ENCODE results near the gene TACC3. TPM values are rescaled to one million over a fixed set of nuclear protein-coding genes. Genes with fewer than 3 reads are reported as not detected.

The TACC3 gene
- total RNA-seq, 1 donor from 2014 or later: 3.7 TPM

DNA sequence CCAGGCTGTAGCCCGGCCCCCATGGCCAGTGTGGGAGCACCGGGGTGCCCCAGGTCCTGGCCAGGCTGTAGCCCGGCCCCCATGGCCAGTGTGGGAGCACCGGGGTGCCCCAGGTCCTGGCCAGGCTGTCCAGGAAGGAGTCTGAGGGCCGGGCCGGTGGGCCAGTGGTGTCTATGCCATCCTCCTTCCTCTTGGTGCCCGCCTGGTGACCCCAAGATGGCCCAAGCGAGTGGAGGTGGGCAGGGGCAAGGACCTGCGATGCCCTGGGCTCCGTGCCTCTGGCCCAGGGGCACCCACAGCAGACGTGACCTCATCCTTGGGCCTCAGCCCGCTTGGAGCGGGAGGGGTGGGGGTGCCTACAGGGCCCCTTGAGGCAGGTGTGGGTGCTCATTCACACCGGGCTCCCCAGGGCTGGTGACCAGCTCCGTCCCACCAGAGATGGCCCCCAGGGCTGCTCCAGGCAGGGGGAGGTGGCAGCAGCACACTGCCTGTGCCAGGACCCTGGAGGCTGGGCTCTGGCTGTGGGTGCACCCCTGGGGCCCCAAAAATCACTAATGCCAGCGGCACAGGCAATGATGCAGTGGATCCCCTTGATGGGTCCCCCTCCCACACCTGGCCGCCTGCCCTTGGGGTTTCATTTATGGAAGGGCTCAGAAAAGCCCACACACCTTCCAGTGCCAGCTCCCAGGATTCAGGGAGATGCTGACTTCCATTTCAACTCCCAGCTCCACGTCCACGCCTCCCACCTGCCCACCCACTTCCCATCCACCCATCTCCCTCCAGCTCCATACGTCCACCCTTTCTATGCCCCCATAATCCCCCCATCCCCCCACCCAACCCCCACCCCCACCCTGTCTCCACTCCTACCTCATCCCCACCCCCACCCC lies 35.8 kb downstream of the TACC3 start:
- Histone ChIP-seq H3K27ac (ENCODE audit: low read depth, low read length) (no peak overlapping the region), H3K27me3 (ENCODE audit: control insufficient read depth in 3 of 3, insufficient read depth in 3 of 3, low read length in 3 of 3) (peaks cover 0 to 7% (median 3%) of the 10 kb centered on the region in 3 donors), H3K4me3 (ENCODE audit: low read length in 3 of 3) (no peak overlapping the region), H3K36me3 (ENCODE audit: control insufficient read depth in 3 of 3, insufficient read depth in 3 of 3, low read length in 3 of 3) (no peaks in the 10 kb centered on the region), H3K9ac (ENCODE audit: low read depth in 1 of 3, low read length in 3 of 3) (no peak overlapping the region), H3K9me3 (ENCODE audit: control insufficient read depth in 3 of 3, low read length in 3 of 3) (no peaks in the 10 kb centered on the region), H3K4me1 (ENCODE audit: control insufficient read depth in 3 of 3, insufficient read depth in 3 of 3, low read length in 3 of 3) (no peaks in the 10 kb centered on the region)

DNA sequence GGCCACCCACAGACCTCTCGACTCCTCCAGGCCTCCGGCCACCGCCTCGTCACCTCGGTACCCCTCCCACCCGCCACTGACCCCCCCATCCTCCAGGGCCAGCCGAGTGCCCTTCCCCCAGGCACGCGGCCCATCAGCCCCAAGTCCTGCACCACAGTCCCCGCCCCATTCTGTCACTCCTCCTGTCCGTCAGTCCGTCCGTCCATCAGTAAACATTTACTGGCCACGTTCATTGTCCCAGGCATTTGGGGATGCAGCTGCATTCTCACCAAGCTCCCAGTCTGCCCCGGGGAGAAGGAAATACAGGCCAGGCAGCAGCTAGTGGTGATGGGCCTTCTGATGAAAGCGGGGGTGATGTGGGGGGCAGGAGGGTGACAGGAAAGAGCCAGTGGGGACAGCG lies 36.5 kb downstream of the TACC3 start:
- Histone ChIP-seq H3K4me3 (ENCODE audit: low read length in 3 of 3) (no peak overlapping the region), H3K36me3 (ENCODE audit: control insufficient read depth in 3 of 3, insufficient read depth in 3 of 3, low read length in 3 of 3) (no peaks in the 10 kb centered on the region), H3K9me3 (ENCODE audit: control insufficient read depth in 3 of 3, low read length in 3 of 3) (no peaks in the 10 kb centered on the region), H3K27ac (ENCODE audit: low read depth, low read length) (no peak overlapping the region), H3K9ac (ENCODE audit: low read depth in 1 of 3, low read length in 3 of 3) (no peak overlapping the region), H3K4me1 (ENCODE audit: control insufficient read depth in 3 of 3, insufficient read depth in 3 of 3, low read length in 3 of 3) (no peaks in the 10 kb centered on the region), H3K27me3 (ENCODE audit: control insufficient read depth in 3 of 3, insufficient read depth in 3 of 3, low read length in 3 of 3) (peaks cover 0 to 11% (median 7%) of the 10 kb centered on the region in 3 donors)

DNA sequence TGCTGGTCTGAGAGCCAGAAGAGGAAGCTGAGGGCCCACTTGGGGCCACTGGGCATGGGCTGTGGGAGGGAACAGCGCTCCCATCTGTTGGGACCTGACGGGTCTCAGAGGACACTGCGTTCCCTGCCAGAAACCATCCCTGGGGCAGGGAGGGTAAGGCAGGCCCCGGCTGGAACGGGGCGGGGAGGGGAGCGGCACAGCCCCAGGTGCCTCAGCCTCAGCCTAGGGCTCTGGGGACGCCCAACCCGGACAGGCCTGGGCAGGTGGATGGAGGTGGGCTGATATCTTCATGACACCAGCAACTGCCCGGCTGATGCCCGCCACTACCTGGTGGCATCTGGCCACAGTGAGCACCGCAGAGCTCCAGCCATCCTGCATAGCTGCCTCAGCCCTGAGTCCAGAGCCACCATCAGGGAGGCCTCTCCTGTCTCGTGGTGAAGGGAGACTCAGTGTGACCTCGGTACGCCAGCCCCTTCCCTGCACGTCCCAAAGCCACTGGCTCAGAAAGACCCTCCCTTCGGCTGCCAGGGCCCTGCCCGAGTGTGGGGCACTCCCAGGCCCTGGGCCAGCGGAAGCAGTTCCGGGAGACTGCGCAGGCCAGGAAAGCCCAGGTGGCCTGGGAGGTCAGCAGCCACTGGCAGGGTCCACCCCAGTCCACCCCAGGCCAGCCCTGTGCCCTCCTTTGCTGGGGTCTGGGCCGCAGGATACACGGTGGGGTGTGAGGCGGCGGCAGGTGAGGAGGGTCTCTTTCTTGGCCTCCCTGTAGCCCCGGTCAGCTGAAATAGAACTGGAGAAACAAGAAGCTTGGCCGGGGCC lies 37.2 kb downstream of the TACC3 start:
- no peaks in the 10 kb centered on the region for H3K36me3 ChIP-seq (ENCODE audit: control insufficient read depth in 3 of 3, insufficient read depth in 3 of 3, low read length in 3 of 3)
- H3K27ac ChIP-seq (ENCODE audit: low read depth, low read length): no peak overlapping the region
- no peak overlapping the region for H3K9ac ChIP-seq (ENCODE audit: low read depth in 1 of 3, low read length in 3 of 3)
- H3K9me3 ChIP-seq (ENCODE audit: control insufficient read depth in 3 of 3, low read length in 3 of 3): no peaks in the 10 kb centered on the region
- no peak overlapping the region for H3K4me3 ChIP-seq (ENCODE audit: low read length in 3 of 3)
- H3K4me1 ChIP-seq (ENCODE audit: control insufficient read depth in 3 of 3, insufficient read depth in 3 of 3, low read length in 3 of 3): no peaks in the 10 kb centered on the region
- H3K27me3 ChIP-seq (ENCODE audit: control insufficient read depth in 3 of 3, insufficient read depth in 3 of 3, low read length in 3 of 3): peaks cover 0 to 11% (median 10%) of the 10 kb centered on the region in 3 donors

DNA sequence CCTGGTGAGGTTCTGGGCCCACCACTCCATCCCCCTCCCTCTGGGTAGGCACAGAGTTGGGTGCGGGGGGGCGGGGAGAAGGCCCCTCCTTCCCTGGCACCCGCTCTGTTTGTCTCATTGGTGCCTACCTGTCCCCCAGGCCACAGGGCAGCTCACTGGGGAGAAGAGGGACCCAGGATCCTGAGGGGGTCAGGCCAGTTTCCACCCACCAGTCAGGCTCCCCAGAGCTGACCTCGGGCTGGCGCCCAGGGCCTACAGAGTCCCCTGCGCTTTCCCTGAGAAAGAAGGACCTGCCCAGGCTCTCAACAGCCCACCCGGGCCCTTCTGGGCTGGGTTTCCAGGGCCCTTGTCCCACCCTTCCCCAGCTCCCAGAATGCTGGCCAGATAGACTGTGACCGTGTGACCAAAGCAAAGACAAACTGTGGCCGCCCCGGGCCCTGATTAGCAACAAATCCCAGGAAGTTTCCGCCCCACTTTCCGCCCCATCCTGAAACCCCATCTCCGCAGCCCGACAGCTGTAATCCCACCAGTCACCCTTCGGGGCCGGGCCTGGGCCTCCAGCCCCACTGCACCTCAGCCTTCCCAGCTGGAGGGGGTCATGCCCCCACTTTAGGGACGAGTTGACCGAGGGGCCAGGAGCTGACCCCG lies 38.0 kb downstream of the TACC3 start:
- H3K36me3 ChIP-seq (ENCODE audit: control insufficient read depth in 3 of 3, insufficient read depth in 3 of 3, low read length in 3 of 3): no peaks in the 10 kb centered on the region
- peaks cover 0 to 10% (median 8%) of the 10 kb centered on the region in 3 donors for H3K27me3 ChIP-seq (ENCODE audit: control insufficient read depth in 3 of 3, insufficient read depth in 3 of 3, low read length in 3 of 3)
- H3K27ac ChIP-seq (ENCODE audit: low read depth, low read length): no peak overlapping the region
- no peak overlapping the region for H3K4me3 ChIP-seq (ENCODE audit: low read length in 3 of 3)
- peaks cover 0 to 4% (median 4%) of the 10 kb centered on the region in 3 donors for H3K4me1 ChIP-seq (ENCODE audit: control insufficient read depth in 3 of 3, insufficient read depth in 3 of 3, low read length in 3 of 3)
- no peaks in the 10 kb centered on the region for H3K9me3 ChIP-seq (ENCODE audit: control insufficient read depth in 3 of 3, low read length in 3 of 3)
- H3K9ac ChIP-seq (ENCODE audit: low read depth in 1 of 3, low read length in 3 of 3): no peak overlapping the region

DNA sequence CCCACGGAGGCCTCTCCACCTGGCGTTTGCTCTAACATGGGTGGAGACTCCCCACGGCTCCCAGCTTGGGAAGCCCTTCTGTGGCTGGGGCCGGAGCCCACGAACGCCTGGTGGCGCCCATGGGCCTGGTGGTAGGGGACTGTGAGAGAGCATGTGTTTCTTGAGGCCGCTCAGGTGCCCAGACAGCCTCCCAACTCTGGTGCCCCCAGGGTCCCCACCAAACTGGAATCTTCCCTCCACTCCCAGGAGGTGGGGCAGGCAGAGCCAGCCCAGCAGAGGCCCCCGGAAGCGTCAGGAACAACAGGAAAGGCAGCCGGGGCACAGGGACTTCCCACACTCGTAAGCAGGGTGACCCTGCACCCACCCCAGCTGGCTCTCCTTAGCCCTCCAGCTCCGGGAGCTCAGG lies 38.5 kb downstream of the TACC3 start:
- H3K27me3 ChIP-seq (ENCODE audit: control insufficient read depth in 3 of 3, insufficient read depth in 3 of 3, low read length in 3 of 3): peaks cover 0 to 10% (median 8%) of the 10 kb centered on the region in 3 donors
- no peak overlapping the region for H3K27ac ChIP-seq (ENCODE audit: low read depth, low read length)
- peaks cover 0 to 4% (median 4%) of the 10 kb centered on the region in 3 donors for H3K4me1 ChIP-seq (ENCODE audit: control insufficient read depth in 3 of 3, insufficient read depth in 3 of 3, low read length in 3 of 3)
- H3K9me3 ChIP-seq (ENCODE audit: control insufficient read depth in 3 of 3, low read length in 3 of 3): no peaks in the 10 kb centered on the region
- H3K9ac ChIP-seq (ENCODE audit: low read depth in 1 of 3, low read length in 3 of 3): no peak overlapping the region
- H3K36me3 ChIP-seq (ENCODE audit: control insufficient read depth in 3 of 3, insufficient read depth in 3 of 3, low read length in 3 of 3): no peaks in the 10 kb centered on the region
- H3K4me3 ChIP-seq (ENCODE audit: low read length in 3 of 3): no peak overlapping the region

DNA sequence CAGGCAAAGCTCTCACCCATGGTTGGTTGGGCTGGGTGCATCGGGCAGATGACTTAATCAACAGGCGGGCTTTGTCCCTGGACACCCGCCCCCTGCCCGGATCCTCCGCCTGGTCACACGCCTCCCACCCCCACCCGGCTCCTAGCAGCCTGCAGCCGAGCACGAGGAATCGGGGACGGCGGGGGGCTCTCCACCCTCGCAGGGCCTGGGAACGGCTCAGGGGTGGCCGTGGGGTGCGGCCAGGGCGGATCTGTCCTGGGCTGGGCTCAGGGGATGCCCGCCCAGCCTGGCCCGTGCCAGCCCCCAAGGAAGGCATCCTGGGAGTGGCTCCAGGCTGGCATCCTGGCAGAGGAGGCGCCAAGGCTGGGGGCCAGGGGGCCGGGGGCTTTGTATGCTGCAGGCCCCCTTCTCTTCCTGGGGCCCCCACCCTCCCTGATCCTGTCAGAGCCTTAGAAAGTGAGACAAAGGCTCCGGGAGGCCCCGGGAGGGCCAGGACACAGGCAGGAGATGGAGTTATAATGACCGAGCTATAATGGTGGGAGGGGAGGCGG lies 39.3 kb downstream of the TACC3 start:
- Histone ChIP-seq H3K4me3 (ENCODE audit: low read length in 3 of 3) (no peak overlapping the region), H3K4me1 (ENCODE audit: control insufficient read depth in 3 of 3, insufficient read depth in 3 of 3, low read length in 3 of 3) (peaks cover 0 to 4% (median 4%) of the 10 kb centered on the region in 3 donors), H3K27ac (ENCODE audit: low read depth, low read length) (no peak overlapping the region), H3K9me3 (ENCODE audit: control insufficient read depth in 3 of 3, low read length in 3 of 3) (no peaks in the 10 kb centered on the region), H3K9ac (ENCODE audit: low read depth in 1 of 3, low read length in 3 of 3) (no peak overlapping the region), H3K36me3 (ENCODE audit: control insufficient read depth in 3 of 3, insufficient read depth in 3 of 3, low read length in 3 of 3) (no peaks in the 10 kb centered on the region), H3K27me3 (ENCODE audit: control insufficient read depth in 3 of 3, insufficient read depth in 3 of 3, low read length in 3 of 3) (peaks cover 0 to 10% (median 10%) of the 10 kb centered on the region in 3 donors)

DNA sequence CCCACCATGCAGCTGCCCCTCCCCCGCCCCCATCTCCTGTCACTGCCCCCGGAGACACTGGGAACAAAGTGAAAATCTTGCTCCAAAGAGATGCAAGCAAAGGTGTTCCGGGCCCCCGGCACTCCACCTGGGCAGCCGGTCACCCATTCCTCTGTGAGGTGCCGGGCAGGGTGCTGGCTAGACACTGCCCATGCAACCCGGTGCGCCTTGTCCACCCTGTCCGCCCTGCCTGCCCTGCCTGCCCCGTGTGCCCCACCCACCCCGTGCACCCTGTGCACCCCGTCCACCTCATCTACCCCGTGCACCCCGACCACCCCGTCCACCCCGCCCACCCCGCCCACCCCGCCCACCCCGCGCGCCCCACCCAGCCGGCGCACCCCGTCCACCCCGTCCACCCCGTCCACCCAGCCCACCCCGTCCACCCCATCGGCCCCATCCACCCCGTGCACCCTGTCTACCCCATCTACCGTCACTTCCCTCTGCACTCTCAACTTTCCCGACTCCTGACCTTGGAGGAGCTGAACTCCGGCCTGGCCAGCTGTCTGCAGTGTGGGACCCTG lies 39.9 kb downstream of the TACC3 start:
- Histone ChIP-seq H3K36me3 (ENCODE audit: control insufficient read depth in 3 of 3, insufficient read depth in 3 of 3, low read length in 3 of 3) (no peaks in the 10 kb centered on the region), H3K27ac (ENCODE audit: low read depth, low read length) (no peak overlapping the region), H3K27me3 (ENCODE audit: control insufficient read depth in 3 of 3, insufficient read depth in 3 of 3, low read length in 3 of 3) (peaks cover 0 to 10% (median 10%) of the 10 kb centered on the region in 3 donors), H3K9me3 (ENCODE audit: control insufficient read depth in 3 of 3, low read length in 3 of 3) (no peaks in the 10 kb centered on the region), H3K9ac (ENCODE audit: low read depth in 1 of 3, low read length in 3 of 3) (no peak overlapping the region), H3K4me1 (ENCODE audit: control insufficient read depth in 3 of 3, insufficient read depth in 3 of 3, low read length in 3 of 3) (peaks cover 0 to 4% (median 4%) of the 10 kb centered on the region in 3 donors), H3K4me3 (ENCODE audit: low read length in 3 of 3) (no peak overlapping the region)

DNA sequence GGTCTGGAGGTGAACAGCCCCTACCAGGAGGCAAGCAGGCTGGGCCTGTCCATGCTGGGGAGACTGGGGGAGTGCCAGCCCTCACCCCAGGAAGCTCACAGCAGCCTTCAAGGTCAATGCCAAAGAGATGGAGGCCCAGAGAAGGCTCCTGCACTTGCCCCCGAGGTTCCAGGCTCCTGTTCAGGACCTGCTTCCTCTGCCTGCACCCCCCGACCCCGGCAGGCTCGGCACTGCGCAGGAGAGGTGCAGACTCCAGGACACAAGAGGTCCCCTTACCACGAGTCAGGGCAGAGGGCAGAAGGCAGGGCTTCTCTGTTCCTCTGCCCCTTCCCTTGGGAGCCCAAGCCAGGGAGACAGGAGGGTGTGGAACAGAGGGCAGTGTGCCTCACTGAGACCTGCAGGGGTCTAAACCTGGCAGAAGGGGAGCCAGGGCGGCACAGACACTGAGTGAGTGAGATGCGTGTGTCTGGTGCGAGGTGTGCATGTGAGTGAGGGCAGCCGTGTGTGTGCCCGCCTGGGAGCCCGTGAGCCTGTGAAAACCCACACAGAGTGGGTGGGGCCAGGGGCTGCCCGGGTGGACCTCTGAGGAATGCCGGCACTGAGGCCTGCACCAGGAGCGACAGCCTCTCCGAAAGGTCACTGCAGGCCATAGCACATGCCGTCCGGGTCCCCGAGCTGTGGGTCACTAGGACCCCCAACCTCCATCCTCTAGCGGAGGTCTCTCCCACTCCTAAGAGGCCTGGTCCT lies 41.1 kb downstream of the TACC3 start:
- Histone ChIP-seq H3K9me3 (ENCODE audit: control insufficient read depth in 3 of 3, low read length in 3 of 3) (no peaks in the 10 kb centered on the region), H3K27ac (ENCODE audit: low read depth, low read length) (no peak overlapping the region), H3K36me3 (ENCODE audit: control insufficient read depth in 3 of 3, insufficient read depth in 3 of 3, low read length in 3 of 3) (no peaks in the 10 kb centered on the region), H3K4me3 (ENCODE audit: low read length in 3 of 3) (no peak overlapping the region), H3K9ac (ENCODE audit: low read depth in 1 of 3, low read length in 3 of 3) (no peak overlapping the region), H3K27me3 (ENCODE audit: control insufficient read depth in 3 of 3, insufficient read depth in 3 of 3, low read length in 3 of 3) (peaks cover 5 to 10% (median 10%) of the 10 kb centered on the region in 3 donors), H3K4me1 (ENCODE audit: control insufficient read depth in 3 of 3, insufficient read depth in 3 of 3, low read length in 3 of 3) (peaks cover 0 to 4% (median 4%) of the 10 kb centered on the region in 3 donors)

DNA sequence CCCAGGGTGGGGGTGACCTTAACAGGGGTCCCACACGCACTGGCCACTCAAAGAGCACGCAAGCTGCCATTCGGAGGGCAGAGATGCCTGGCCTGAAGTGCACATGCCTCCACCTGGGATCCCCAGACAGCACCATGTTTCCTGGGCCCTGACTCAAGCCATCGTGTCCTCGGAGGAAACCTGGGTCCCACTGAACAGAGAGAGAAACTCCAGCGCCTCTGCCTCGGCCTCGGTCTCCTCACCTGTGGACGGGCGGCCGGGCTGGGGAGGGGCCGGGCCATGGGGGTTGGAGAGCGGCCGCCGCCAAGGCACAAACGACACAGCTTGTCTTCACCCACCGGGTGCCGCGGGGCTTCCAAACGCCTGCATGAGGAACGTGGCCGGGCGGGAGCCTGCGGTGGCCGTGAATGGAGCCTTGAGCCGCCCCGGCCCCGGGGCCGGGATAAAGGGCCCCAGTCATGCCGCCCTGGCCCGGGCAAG lies 41.8 kb downstream of the TACC3 start:
- H3K27ac ChIP-seq (ENCODE audit: low read depth, low read length): no peak overlapping the region
- no peak overlapping the region for H3K4me3 ChIP-seq (ENCODE audit: low read length in 3 of 3)
- no peak overlapping the region for H3K9ac ChIP-seq (ENCODE audit: low read depth in 1 of 3, low read length in 3 of 3)
- no peaks in the 10 kb centered on the region for H3K36me3 ChIP-seq (ENCODE audit: control insufficient read depth in 3 of 3, insufficient read depth in 3 of 3, low read length in 3 of 3)
- peaks cover 0 to 7% (median 4%) of the 10 kb centered on the region in 3 donors for H3K4me1 ChIP-seq (ENCODE audit: control insufficient read depth in 3 of 3, insufficient read depth in 3 of 3, low read length in 3 of 3)
- no peaks in the 10 kb centered on the region for H3K9me3 ChIP-seq (ENCODE audit: control insufficient read depth in 3 of 3, low read length in 3 of 3)
- peaks cover 7 to 12% (median 10%) of the 10 kb centered on the region in 3 donors for H3K27me3 ChIP-seq (ENCODE audit: control insufficient read depth in 3 of 3, insufficient read depth in 3 of 3, low read length in 3 of 3)
